ENCODE results near the gene BCL3.

The BCL3 gene

DNA sequence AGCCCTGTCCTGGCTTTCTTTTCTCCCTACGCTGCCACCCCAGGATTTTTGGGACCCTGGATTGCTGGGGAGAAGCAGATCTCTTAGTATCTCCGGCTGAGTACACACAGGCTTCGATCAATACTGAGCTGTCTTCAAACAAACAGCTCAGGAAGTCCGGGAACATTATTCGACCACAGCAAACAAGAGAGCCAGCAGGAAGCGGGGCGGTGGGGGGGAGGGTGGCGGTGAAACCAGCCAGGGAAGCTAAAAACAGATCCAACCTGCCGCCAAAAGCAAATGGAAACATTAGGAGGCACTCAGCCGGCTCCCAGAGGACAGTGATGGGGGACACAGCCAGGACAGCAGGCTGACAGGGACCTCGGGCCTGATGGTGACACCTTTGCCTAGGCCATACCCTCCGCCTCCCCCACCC lies 48.2 kb downstream of the BCL3 start:
- TF ChIP-seq, protein P1, sequence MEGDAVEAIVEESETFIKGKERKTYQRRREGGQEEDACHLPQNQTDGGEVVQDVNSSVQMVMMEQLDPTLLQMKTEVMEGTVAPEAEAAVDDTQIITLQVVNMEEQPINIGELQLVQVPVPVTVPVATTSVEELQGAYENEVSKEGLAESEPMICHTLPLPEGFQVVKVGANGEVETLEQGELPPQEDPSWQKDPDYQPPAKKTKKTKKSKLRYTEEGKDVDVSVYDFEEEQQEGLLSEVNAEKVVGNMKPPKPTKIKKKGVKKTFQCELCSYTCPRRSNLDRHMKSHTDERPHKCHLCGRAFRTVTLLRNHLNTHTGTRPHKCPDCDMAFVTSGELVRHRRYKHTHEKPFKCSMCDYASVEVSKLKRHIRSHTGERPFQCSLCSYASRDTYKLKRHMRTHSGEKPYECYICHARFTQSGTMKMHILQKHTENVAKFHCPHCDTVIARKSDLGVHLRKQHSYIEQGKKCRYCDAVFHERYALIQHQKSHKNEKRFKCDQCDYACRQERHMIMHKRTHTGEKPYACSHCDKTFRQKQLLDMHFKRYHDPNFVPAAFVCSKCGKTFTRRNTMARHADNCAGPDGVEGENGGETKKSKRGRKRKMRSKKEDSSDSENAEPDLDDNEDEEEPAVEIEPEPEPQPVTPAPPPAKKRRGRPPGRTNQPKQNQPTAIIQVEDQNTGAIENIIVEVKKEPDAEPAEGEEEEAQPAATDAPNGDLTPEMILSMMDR (IDR thresholded peaks at IDR 0.05; ENCODE audit: low read depth, low read length), result no peak

DNA sequence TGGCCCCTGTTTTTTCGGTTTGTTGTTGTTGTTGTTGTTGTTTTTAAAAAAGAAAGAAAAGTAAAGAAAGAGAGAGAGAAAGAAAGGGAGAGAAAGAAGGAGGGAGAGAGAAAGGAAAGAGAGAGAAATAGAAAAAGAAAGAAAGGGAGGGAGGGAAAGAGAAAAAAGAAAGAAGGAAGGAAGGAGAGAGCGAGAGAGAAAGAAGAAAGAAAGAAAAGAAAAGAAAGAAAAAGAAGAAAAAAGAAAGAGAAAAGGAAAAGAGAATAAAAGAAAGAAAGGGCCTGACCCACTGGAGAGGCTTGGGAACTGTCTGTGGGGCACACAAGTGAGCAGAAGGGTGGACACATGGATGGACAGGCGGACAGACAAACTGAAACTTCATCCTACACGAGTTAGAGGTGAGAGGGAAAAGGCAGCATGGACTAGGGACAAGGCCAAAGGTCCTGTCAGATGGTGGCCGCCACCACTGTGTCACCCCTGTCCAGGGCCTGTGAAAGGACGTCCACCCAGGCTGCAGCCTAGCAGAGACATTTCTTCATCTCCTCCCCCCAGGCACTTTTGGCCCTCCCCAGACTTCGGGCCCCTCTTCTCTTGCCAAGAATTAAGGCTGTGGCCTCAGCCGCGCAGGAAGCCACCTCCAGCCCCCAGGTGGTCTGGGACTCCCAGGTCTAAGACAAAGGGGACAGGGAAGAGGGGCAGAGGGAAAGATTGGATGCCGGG lies 51.3 kb downstream of the BCL3 start:
- H3K4me3 ChIP-seq (ENCODE audit: low read depth, low read length), result no peak overlapping the region
- TF ChIP-seq, protein P1 (IDR thresholded peaks at IDR 0.05; ENCODE audit: low read depth, low read length), result no peak

More for the DNA sequence above, 48.2 kb downstream of the BCL3 start:
- H3K4me3 ChIP-seq (ENCODE audit: low read depth, low read length), result no peak overlapping the region

DNA sequence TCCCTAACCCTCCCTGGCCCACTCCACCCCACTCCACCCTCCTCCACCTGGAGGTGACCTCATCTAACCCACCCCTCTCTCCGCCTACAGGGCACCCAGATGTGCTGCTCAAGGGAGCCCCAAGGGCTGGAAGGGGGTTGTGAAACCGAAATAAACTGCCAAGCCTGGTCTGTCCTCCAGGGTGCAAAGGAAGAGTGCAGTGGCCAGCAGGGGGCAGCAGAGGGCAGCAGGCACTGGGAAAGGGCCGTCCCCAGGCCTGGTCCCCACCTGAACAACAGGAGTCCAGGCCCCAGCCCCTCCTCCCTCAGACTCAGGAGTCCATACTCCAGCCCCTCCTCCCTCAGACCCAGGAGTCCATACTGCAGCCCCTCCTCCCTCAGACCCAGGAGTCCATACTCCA lies 52.0 kb downstream of the BCL3 start:
- TF ChIP-seq, protein P1 (IDR thresholded peaks at IDR 0.05; ENCODE audit: low read depth, low read length), result peak; percentile 97
- no peak overlapping the region for H3K4me3 ChIP-seq (ENCODE audit: low read depth, low read length)

DNA sequence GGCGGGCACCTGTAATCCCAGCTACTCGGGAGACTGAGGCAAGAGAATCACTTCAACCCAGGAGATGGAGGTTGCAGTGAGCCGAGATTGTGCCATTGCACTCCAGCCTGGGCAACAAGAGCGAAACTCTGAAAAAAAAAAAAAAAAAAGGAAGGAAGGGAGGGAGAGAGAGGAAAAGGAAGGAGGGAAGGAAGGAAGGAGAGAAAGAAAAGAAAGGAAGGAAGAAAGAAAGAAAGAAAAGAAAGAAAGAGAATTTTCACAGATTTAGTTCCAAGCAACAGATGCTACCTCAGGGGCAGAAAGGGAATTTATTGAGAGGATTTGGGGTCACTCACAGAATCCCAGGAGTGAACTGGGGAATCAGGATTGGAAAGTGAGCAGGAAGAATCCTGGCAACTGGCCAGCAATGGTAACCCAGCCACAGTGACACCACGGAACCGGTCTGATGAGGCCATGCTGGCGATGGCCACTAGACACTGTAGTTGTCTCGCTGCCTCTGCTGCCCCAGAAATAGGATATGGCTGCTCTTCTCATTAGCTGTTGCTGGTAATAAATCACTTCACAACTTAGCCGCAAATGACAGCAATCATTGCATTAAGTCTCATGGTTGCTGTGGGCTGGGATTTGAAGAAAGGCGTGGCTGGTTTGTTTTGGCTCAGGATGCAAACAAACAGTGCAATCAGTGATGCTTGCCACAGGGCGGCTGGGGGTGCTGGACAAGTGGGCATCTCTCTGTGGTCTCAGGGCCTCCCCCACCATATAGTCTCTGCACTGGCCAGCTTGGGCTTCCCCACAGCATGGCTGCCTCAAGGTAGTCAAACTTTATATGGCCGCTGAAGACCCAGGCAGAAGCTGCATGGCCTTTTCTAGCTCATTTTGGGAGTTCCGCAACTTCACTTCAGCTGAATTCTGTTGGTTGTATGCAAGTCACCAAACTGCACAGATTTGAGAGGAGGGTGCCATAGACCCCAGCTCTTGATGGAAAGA lies 55.2 kb downstream of the BCL3 start:
- TF ChIP-seq, protein P1 (IDR thresholded peaks at IDR 0.05; ENCODE audit: low read depth, low read length), result no peak
- H3K4me3 ChIP-seq (ENCODE audit: low read depth, low read length), result no peak overlapping the region

DNA sequence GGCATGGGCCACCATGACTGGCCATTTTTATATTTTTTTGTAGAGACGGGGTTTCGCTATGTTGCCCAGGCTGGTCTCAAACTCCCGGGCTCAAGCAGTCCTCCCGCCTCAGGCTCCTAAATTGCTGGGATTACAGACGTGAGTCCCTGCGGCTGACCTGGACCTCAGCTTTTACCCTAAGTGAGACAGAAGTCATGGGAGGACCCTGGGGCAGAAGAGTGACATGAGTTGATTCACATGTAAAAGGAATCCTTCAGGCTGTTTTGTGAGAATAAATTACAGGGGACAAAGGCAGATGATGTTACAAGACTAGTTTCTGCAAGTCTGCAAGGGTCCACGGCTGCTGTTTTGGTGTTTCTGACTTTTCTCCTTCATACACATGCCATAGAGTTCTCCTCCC lies 57.8 kb downstream of the BCL3 start:
- no peak overlapping the region for H3K4me3 ChIP-seq (ENCODE audit: low read depth, low read length)
- TF ChIP-seq, protein P1 (IDR thresholded peaks at IDR 0.05; ENCODE audit: low read depth, low read length), result no peak

DNA sequence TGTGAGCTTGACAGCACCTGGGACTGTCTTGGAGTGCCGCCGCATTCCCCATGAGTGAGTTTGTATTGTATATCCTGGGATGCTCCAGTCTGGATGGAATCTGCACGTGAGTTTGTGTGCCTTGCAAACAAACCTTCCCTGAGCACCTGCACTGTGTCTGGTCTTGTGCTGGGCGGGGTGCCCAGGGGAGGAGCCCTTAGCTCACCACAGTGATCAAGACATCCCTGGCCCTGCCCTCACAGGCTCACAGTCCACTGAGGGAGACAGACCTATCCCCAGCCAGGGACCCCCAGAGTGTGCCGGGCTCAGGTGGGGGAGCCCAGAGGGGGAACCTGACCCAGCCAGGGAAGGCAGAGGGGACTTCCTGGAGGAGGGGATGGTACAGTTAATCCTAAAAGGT lies 58.7 kb downstream of the BCL3 start:
- no peak overlapping the region for H3K4me3 ChIP-seq (ENCODE audit: low read depth, low read length)
- TF ChIP-seq, protein P1 (IDR thresholded peaks at IDR 0.05; ENCODE audit: low read depth, low read length), result no peak

Data from WI38 (cell line).